Stimulated activated CD4-positive, alpha-beta T cell treated with anti-CD3 and anti-CD28 coated beads, Interleukin-2, amount 100 ng/mL, for 24 hours (primary cell): ENCODE measurements around the gene IL6.
"Not testable (repeated sequence)": the region's sequence is repeated elsewhere in the genome, so short reads cannot be mapped to it uniquely, and the experiment has no call there.

Experiments
- DNase-seq, 2 donors: peaks; one replicate each; pipeline ENCODE4 v3.0.0-alpha.2; 2020

IL6 gene

DNA sequence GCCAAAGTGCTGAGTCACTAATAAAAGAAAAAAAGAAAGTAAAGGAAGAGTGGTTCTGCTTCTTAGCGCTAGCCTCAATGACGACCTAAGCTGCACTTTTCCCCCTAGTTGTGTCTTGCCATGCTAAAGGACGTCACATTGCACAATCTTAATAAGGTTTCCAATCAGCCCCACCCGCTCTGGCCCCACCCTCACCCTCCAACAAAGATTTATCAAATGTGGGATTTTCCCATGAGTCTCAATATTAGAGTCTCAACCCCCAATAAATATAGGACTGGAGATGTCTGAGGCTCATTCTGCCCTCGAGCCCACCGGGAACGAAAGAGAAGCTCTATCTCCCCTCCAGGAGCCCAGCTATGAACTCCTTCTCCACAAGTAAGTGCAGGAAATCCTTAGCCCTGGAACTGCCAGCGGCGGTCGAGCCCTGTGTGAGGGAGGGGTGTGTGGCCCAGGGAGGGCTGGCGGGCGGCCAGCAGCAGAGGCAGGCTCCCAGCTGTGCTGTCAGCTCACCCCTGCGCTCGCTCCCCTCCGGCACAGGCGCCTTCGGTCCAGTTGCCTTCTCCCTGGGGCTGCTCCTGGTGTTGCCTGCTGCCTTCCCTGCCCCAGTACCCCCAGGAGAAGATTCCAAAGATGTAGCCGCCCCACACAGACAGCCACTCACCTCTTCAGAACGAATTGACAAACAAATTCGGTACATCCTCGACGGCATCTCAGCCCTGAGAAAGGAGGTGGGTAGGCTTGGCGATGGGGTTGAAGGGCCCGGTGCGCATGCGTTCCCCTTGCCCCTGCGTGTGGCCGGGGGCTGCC is at the start of gene IL6:
TSS of gene IL6 (plus strand) at position 294 of the 807 bp plus-strand sequence. CDS start at position 357, 63 bp downstream.
- peak in 1 of 2 donors; percentile 30 for DNase-seq

DNA sequence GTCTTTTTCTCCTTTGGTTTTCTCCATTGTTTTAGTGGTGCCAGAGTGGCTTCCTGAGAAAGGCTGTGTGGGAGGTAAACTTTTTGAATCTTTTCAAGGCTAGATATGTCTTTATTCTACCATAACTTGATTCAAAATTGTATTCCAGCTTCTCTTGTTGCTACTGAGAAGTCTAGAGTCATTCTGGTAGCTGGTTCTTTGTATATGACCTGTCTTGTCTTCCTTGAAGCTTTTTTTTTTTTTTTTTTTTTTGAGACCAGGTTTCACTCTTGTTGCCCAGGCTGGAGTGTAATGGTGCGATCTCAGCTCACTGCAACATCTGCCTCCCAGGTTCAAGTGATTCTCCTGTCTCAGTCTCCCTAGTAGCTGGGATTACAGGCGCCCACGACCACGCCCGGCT is 49.7 kb upstream of the IL6 start:
- not testable (repeated sequence) for DNase-seq

DNA sequence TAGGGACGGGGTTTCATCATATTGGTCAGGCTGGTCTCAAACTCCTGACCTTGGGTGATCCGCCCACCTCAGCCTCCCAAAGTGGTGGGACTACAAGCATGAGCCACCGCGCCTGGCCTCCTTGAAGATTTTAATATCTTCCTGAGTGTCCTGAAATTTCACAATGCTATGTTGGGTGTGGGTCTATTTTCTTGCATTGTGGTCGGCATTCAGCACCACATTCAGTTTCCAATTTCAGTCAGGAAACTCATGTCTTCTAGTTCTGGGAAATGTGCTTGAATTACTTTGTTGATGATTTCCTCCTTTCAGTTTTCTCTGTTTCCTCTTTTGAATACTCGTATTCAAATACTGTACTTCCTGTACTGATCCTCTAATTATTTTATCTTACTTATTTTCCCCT is 49.3 kb upstream of the IL6 start:
- DNase-seq, result no peak

DNA sequence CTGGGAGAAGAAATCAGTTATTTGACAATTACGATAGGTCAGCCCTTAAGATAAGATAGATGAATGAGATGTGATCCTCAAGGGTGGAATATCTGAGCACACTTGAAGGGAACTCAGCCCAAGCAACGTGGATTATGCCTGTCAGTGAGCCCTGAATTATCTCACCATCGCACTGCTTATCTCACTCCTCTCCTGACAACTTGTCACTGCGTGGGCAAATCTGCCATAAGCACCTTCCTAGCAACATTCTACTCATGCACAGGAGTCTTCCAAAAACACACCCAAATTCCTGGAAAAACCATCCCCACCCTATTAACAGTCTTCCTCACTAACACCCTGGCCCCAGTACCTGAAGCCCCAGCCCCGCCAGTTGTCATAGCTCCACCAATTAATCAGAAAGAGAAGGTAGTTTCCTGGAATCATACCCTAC is 46.5 kb upstream of the IL6 start:
- no peak for DNase-seq

DNA sequence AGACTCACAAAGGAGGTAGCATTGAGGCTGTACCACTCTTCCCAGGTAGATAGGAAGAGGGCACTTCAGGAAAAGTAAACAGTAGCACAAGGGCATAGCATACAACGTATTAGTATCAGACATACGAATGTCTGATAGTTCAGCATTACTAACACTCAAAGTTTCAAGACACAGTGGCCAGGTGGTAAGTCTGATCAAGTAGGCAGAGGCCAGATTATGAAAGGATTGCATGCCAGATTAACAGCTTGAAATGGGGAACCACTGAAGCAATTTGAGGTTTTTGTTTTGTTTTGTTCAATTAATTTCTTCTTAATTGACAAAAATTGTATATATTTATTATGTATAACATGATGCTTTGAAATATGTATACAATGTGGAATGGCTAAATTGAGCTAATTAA is 45.7 kb upstream of the IL6 start:
- DNase-seq, result no peak

DNA sequence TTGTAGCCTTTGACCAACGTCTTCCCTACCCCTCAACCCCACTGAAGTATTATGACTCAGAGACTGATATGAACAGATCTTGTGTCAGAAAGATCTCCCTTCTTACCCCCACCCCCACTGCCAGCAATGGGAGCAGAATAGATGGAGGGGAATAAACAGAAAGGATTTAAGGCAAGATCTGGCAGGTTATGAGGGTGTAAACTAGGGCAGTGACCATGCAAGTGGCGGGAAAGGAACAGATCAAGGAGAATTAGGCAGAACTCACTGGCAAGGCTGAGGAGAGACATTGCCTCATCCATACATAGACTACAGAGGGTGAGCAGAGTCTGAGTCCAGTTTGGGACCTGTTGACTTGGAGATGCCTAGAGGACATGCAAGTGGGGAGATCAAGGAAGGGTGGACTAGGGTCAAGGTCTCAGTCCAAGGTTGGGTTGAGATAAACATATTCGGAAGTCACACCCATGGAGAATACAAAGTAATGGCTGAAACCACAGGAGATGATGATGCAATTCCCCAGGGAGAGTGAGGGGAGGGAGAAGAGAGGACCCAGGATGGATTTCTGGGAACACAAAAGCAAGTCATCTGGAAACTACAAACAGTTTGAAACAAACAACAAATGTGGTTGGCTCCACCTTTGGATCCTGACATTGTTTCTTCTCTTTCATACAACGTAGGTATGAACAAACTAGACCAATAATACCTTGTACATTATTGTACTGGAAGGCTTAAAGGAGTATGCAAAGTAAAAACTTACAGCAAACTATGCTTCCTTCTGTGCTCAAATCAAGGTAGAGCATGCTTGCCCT is 44.9 kb upstream of the IL6 start:
- DNase-seq, result no peak

DNA sequence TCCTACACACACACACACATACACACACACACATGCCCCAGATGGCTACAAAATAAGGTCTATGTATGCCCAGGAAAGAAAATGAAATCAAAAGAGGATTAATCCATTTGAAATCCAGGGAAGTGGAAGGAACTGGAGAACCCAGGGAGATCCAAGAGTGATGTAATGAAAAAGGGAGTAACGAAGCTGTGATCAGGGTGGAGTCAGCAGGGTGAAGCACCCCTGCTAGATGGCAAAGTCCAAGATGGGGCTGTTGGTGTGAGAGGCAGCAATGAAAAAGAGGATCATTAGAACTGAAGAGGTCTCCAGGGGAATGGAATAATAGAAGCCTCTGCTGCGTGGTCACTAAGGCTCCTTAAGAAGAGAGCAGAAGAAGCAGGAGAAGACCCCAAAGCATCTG is 43.6 kb upstream of the IL6 start:
- DNase-seq, result no peak

DNA sequence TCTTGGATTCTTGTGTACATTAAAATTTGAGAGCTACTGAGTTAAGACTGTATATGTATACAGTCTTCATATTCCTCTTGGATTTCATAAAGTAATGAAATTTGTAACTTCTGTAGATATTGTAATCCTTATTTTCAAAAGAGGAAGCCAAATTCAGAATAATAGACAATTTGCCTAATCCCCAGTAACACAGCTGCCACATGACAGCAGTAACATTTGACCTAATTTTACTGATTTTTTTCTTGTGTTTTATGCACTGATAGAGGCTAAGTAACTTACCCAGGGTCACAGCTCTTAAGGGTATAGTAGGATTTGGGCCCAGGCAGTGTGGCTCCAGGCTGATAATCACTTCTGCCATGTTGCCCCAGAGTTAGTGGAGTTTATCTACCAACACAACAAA is 40.4 kb upstream of the IL6 start:
- DNase-seq, result no peak

DNA sequence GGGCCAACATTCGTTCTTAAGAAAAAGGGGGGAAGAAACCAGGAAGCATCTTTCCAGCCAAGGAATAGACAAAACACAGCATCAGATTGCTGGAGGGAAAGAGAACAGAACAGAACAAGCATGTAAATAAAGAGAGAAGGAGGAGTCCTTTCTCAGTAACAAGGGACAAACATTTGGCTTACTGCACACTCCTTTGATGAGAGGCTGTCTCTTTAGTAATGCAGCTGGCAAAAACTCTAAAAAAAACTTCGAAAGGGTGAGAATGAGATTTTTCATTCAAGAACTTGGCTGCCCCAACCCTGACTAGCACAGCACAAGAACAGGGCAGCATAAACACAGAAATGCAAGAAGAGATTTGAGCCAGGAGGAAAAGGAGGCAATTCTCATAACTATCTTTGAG is 38.9 kb upstream of the IL6 start:
- no peak for DNase-seq

DNA sequence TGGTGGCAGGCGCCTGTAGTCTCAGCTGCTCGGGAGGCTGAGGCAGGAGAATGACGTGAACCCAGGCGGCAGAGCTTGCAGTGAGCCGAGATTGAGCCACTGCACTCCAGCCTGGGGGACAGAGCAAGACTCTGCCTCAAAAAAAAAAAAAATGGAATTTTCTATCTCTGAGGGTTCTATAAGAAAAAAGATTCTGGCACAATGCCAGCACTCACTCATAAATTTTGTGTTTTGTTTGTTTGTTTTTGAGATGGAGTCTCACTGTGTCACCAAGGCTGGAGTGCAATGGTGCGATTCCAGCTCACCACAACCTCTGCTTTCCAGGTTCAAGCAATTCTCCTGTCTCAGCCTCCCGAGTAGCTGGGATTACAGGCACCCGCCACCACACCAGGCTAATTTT is 38.1 kb upstream of the IL6 start:
- not testable (repeated sequence) for DNase-seq

DNA sequence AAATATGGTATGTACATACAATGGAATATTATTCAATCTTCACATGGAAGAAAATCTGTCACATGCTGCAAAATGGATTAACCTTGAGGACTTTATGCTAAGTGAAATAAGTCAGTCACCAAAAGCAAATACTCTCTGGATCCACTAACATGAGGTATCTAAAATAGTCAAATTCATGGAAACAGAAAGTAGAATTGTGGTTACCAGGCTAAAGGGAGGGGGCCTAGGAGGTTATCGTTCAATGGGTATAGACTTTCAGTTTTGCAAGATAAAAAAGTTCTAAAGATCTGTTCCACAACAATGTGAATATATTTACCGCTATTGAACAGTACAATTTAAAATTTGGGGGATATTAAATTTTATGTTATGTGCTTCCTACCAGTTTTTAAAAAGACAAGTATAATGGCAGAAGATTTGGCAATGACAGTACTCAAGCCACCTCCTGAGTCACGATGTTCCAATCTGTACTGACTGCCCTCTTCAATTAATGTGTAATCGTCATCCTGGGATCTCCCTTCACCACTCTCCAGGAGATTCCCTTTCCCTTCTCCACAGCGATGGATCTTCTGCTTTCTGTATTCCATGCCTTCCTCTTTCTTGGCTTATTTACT is 32.3 kb upstream of the IL6 start:
- DNase-seq, result no peak

DNA sequence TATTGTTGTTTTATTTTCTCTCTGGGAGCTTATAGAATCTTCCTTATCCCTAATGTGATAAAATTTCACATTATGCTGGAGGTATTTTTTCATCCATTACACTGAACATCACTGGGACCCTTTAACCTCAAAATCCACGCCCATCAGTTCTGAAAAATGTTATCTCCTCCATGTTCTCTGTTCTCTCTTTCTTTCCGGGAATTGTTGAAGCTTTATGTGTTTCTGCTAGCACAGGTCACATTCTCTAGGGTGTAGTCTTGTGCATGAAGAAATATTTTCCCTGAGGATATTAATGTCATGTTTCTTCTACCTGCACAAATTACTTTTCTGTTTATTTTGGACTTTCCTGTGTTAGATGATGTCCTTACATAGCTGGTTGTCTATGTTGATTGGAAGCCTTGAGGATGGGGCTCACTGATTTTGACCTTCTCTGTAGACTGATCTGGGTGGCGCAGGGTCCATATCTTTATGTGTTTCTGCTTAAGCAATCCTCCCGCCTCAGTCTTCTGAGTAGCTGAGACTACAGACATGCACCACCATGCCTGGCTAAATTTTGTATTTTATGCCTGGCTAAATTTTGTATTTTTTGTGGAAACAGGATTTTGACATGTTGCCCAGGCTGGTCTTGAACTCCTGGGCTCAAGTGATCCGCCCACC is 31.4 kb upstream of the IL6 start:
- no peak for DNase-seq

DNA sequence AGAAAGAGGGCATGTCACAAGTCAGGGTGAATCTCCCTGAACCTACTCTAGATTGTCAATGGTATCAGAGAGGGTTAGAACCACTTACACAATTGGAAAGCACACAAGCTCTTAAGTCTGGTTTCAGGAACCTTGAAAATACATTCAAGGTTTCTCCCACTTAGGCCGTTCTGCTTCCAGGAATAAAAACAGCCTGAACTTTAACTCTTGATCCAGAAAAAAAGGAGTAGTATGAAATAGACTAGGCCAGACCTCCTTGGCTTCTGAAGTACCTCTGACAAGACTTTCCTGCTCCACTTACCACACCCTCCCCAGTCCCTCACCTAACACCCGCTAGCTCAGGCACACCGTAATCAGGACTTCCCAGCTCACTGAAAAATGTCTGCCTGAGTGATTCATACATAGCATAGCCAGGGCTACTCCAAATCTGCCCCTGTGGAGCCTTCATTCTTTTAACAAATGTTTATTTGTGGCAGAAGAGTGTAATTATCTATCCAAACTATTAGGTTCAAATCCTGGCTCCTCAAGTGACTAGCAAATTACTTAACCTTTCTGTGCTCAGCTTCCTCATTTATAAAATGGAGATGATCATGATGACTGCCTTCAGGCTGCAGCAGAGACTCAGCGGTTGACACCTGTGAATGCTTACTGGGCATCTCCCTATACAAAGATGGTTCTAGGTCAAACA is 30.3 kb upstream of the IL6 start:
- DNase-seq, result no peak

DNA sequence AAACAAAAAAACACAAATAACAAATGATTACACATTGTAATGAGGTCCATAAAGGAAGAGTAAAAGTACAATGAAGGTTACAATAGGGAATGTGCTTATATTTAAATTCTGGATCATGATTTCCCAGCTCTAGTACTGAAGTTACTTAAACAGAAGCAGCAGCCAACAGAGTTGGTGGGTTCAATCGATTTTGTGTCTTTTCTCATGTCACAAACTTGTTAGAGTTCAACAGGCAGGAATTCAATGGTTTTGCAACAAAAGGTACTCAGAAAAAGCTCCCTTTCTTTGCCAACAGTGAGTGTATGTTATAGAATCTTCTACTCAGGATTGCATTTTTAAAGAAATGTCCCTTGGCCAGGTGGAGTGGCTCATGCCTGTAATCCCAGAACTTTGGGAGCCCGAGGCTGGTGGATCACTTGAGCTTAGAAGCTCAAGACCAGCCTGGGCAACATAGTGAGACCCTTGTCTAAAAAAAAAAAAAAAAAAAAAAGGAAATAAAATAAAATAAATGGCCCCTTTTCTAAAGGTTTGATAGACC is 29.6 kb upstream of the IL6 start:
- no peak for DNase-seq

DNA sequence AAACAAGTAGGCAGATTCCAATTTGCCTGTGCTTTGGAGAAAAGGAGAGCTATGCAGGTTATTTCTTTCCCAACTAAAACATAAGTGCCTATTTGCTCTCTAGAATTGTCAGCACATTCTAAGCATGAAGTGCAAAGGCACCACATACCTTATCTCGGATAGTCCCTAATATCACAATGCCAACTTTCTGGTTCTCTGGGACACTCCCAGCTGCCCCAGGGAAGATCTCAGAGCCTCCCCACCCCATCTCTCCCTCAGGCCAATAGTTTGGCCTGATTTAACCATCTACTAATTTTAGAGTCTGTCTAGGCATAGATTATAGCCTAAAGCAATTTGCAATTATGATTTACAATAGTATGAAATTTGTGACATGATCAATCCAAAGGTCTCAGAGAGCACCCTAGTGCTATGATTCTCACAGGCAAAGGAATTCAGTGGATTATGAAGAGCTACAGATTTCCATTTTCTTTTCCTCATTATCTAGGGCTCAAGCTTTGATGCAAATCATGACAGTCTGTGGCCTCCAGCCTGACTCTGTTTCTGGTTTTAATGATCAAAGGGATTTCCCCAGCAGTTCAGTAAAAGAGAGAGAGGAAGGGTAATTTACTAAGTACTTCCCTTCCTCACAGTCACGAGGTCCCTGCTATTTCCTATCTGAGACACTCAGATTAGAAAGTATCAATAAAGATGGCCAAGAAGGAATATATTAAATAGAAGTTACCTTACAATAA is 29.0 kb upstream of the IL6 start:
- DNase-seq, result peak in 1 of 2 donors; percentile 28

DNA sequence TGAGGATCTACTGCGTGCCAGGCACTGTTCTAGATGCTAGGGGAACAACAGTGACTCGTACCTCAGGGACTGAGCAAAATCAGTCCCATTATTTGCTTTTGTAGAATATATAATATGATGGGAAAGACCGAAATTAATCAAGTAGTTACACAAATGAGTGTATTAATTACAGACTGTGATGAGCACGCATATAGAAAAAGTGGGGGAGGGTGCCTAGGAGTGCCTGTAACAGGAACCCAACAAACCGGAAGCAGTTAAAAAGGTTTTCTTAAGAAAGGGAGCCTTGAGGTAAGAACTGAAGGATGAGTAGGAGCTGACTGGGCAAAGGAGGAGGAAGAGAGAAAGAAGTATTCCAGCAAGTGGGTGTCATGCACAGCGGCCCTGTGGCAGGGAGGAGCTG is 28.2 kb upstream of the IL6 start:
- DNase-seq, result peak in 1 of 2 donors; percentile 39

DNA sequence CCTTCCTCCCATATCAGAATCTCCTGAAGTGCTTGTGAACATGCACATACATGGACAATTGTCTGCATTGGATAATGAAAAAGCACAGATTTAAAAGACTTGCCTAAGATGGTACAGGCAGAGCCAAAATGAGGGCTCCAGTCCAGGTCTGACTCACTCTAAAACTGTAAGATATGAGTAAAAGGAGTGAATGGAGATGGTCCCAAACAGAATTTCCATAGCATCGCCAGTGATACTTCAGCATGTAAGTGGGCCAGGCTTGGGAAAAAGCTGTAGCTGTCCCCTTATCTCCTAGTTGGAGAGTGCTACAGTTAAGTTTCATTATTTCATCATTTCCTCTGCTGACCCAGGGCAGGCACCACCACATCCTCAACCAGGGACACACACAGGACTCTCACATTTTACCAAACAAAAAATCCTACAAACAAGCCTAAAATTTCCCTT is 26.4 kb upstream of the IL6 start:
- DNase-seq, result no peak

DNA sequence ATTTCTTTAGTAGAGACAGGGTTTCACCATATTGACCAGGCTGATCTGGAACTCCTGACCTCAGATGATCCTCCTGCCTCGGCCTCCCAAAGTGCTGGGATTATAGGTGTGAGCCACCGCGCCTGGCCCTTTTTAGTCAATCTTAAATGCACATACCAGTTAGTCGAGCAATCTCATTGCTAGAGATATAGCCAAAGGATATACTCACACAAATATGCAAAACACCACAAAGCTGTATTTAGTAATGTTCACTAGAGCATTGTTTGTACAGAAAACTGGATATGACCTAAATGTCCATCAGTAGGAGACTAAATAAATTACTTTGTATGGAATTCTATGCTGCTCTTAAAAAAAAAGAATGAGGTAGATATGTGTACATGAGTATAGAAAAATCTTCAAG is 24.5 kb upstream of the IL6 start:
- DNase-seq, result no peak

DNA sequence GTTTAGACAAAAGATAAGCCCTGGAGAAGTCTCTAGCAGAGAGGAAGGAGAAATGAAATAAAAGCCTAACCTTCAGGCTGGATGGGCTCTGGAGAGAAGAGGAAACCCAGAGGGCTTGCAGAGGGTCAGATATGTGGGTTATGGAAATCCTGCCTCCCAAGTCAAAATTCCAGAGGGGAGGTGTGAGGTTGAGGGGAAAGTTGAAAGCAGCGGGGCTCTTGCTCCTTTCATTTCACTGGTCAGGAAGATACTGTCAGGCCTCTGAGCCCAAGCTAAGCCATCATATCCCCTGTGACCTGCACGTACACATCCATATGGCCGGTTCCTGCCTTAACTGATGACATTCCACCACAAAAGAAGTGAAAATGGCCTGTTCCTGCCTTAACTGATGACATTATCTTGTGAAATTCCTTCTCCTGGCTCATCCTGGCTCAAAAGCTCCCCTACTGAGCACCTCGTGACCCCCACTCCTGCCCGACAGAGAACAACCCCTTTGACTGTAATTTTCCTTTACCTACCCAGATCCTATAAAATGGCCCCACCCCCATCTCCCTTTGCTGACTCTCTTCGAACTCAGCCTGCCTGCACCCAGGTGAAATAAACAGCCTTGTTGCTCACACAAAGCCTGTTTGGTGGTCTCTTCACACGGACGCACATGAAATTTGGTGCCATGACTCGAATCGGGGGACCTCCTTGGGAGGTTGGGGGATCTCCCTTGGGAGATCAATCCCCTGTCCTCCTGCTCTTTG is 23.7 kb upstream of the IL6 start:
- DNase-seq, result not testable (repeated sequence)

DNA sequence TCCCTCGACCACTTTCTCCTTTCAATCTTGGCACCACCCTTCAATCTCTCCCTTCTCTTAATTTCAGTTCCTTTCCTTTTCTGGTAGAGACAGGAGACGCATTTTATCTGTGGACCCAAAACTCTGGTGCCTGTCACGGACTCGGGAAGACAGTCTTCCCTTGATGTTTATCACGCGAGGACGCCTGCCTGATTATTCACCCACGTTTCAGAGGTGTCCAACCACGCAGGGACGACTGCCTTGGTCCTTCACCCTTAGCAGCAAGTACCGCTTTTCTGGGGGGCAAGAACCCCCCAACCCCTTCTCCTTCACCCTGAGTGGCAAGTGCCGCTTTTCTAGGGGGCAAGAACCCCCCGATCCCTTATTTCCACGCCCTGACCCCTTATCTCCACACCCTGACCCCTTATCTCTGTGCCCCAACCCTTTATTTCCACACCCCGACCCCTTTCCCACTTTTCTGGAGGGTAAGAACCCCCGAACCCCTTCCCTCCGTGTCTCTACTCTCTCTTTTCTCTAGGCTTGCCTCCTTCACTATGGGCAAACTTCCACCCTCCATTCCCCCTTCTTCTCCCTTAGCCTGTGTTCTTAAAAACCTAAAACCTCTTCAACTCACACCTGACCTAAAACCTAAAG is 22.9 kb upstream of the IL6 start:
- not testable (repeated sequence) for DNase-seq
